COLO668 (cell line): ENCODE measurements around the gene KRT86.

Experiments used
- DNase-seq: peaks from one replicate; lab custom pipeline; 2025; ENCODE audit not compliant: unreplicated experiment; lab: John Stamatoyannopoulos, UW

The KRT86 gene

DNA sequence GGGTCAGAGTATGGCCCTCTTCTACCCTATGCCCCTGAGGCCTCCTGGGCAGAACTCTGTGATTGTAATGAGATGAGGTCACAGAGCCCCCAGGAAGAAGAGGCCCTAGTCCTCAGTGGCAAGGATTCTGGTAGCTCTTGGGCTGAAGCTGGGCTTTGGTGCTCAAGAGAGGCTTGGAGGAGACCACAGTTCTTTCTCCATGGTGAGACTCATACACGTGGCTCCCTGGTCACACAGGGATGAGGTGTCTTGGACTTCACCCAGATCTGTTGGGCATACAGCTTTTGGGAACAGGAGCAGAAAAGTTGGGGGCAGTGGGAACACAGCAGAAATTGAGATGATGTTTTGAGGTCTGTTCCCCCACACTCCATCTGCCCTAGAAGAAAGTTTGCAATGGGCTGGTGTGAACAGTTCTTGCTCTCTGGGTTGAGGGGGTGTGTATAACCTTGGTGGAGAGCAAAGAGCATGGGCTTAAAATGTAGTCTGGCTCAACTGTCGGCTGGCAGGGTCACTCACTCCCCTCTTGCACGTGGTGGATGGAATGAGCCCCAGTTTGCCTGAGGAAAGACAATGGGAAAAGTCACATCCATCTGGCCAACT lies at the start of gene KRT86:
Gene KRT86, plus strand, starts transcription at position 125 of the 600 bp plus-strand sequence. CDS start 27,272 bp downstream, outside the sequence.
- no peak for DNase-seq

DNA sequence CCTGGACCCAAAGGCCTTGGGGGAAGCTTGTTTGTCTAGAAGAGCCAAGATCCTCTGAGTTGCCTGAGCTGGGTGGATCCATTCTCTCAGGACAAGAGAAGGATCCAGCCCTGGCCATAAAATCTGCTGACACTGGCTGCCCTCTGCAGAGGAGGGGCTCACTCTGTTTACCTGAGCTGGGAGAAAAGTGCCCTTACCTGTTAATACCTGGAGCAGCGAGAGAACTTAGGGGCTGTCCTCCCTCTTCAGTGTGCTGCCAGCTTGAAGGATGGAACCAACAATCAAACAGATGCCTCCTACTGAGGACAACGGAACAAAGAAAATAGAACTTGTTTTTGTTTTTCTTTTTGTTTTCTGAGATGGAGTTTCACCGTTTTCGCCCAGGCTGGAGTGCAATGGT lies 48.7 kb upstream of the KRT86 start:
- DNase-seq: no peak

DNA sequence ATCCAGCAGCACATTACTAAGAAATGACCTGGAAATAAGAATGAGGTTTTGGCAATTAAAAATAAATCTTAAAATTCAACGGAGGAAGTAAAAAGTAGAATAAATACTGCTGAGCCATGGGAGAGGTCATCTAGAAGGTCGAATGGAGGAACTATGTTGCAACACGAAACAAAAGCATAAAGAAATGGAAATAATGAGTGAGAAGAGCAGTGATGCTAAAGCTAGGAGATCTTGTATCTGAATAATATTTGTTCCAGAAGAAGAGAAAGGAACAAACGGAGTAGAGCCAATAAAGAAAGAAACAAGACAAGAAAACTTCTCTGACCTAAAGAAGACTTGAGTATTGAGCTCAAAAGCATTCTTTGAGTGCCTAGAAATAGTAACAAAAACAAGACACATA lies 48.0 kb upstream of the KRT86 start:
- DNase-seq: no peak

DNA sequence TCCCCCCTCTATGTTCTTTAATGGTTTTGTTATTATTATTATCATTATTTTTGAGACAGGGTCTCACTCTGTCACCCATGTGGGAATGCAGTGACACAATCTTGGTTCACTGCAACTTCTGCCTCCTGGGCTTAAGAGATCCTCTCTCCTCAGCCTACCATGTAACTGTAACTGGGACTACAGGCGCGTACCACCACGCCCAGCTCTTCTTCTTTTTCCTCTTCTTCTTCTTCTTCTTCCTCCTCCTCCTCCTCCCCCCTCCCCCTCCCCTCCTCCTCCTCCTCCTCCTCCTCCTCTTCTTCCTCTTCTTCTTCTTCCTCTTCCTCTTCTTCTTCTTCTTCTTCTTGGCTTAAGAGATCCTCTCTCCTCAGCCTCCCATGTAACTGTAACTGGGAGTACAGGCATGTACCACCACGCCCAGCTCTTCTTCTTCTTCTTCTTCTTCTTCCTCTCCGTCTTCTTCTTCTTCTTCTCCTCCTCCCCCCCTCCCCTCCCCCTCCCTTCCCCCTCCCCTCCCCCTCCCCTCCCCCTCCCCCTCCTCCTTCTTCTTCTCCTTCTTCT lies 46.8 kb upstream of the KRT86 start:
- no peak for DNase-seq

DNA sequence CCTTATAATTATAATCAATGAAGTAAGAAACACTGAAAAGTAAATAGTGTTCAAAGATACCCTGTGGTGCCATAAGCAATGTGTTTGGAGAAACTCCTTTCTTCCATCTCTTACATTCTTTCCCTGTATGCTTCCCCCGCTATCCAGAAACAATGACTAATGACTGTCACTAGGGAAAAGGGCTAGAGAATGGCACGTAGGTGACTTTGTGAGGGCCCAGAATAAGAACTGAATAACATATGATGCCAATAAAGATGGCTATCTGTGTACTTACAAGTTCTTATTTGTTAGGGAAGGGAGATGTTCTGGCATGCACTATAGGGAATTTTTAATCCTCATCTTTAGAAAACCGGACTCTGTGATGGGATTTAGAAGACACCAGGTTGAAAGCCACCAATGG lies 46.1 kb upstream of the KRT86 start:
- DNase-seq: no peak

DNA sequence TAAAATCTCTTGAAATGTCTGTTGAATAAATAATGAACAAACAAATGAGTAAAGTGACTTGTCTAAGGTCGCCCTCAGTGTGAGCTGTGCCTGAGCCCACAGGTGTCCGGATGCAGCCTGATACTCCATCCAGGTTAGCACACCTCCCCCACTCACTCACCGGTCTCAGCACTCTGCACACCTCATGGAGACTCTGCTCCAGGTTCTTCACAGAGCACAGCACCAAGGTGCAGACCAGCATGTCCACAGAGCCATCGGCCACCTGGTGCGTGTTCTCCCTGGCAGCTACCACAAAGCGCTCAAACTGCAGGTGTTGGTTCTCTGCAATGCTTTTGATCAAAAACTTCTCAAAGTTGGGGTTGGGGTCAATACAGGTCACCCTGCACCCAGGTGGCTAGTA lies 45.5 kb upstream of the KRT86 start:
- peak; percentile 8 for DNase-seq

DNA sequence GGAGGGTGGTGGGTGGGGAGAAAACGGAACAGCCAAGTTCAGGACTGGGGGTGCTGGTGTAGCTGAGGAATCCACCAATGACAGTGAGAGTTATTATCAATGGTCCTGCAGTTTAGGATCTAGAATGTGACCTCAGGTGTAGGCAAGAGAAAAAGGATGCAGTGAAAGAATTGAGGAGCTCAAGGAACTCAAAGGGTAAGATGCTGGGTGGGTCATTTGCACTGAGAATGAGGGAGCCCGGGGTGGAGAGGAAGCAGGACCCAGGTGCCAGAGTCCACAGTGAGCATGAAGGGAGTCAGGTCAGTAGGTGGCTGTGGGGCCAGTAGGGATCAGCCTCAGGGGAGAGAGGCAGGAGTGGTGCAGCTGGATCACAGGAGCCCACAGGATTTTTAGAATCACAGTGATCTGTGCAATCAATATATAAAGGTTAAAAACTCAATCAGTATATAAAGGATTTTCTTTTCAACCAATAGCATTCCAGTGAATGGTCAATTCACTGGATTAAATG lies 44.6 kb upstream of the KRT86 start:
- no peak for DNase-seq

DNA sequence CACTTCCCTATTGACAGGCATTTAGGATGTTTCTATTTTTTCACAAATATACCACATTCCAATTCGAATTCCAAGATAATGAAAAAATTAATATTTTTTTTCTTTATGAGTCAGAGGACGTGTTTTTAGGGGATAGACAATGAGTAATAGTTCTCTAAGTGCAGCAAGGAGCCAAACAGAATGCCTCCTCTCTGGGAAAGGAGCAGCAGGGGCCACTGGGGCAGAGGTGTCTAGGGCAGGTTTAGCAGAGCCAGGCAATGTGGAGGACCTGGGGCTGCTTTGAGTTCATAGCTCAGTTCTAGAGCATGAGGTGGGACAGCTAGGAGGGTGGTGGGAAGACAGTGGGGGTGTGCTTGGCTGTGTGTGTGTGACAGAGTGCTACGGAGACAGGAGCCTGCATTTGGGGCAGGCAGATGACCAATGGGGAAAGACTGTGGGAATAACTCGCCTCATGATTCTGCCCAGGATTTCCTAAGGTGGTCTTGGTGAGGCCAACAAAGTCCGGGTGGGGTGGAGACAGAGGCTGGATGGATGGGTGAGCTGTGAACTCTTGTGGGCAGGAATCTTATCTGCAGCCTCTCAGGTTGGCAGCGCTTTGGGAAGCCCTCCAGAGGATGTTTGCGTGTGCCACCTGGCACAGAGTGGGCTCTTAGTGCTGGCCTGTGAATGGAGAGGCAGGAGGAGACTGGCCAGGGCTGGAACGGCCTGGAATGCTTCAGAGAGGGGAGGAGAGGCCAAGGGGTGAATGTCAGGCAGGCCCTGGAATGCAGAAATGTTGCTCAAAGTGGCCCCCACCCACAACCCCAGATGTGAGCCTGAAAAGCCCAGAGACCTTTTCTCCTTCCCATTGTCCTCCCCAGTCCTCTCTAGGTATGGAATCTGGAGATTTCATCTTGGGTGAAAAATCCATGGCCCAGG lies 43.8 kb upstream of the KRT86 start:
- no peak for DNase-seq

DNA sequence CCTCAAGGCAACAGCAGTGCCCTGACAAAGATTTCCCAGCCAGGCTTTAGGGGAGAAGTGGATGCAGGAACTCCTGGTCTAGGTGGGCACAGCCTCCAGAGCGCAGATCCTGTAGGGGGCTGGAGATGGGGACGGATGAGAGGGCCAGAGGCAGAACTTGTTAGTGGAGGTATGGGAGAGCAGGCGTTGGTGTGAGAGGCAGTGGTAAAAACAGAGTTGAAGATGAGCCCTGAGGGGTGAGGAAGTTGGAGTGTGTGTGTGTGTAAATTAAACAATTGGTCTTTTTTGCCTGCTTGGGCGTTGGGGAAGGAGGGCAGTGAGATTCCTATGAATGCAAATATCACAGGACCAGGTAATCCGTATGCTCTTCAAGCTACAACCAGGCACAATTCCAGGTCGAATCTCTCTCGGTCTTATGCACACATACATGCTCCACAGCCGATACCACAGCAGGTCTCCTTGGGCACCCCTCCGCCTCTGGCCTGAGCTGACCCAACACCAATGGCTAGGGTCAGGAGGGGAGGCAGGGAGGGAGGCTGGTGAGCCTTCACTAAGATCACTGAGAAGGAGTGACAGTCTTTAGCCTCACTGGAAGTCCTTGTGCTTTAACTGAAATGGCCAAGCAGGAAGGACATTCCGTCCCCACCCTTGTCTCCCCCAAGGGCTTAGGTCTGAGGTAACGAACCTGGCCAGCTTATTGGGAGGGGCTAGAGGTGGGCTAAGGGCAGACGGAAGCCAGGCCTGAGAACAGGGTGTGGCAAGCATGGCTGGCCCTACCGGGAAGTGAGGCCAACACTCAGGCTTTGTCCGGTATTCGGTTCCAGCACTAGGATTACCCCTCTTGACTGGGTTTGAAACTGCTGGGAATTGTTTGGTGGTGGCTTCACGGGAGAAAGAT lies 42.9 kb upstream of the KRT86 start:
- DNase-seq: no peak

DNA sequence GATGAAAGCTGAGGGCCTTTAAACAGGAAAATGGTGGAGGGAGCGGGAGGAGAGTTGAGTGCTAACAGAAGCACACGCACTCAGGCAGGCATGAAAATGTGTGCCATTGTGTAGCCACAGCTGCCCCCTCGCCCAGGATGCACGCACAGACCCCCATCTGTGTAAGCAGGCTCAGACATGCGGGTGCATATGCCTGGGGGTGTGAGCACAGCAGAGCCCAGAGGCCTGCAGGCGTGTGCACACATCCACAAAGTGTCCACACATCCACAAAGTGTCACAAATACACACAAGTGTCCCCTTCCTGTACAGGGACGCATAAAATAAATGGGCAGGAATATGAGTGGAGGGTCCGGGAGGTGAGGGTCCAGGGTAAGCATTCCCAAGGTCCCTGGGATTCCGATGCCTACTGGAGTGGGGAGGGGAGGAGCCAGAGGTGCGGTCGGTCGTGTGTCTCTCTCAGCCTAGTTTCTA lies 42.2 kb upstream of the KRT86 start:
- no peak for DNase-seq

DNA sequence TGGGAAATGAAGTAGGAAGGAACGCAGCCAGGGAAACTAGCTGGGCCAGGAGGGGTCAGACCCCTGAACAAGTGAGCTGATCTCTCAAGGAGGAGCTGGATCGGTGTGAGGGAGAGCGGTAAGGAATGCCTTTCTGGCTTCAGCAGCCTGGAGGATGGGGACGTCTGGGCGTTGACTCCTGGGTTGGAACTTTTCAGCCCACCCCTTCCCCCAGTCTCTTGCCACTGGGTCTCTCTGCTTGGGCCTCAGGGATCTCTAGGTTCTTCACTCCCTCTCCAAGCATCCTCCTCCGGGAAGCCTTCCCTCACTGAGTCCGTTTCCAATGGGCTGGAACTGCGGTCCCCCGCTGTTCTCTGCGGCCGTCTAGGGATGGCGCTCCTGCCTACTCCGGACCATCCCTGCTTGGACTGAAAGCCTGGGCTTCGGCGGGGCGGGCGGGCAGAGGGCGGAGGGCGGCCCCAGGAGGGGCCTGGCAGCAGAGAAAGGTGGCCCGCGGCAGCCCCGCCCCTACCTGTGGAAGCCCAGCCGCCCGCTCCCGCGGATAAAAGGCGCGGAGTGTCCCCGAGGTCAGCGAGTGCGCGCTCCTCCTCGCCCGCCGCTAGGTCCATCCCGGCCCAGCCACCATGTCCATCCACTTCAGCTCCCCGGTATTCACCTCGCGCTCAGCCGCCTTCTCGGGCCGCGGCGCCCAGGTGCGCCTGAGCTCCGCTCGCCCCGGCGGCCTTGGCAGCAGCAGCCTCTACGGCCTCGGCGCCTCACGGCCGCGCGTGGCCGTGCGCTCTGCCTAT lies 41.6 kb upstream of the KRT86 start, which contains the start of gene KRT7:
Gene KRT7, plus strand, starts transcription at position 570 of the 788 bp plus-strand sequence. Its CDS starts 54 bp downstream, at position 624.
- peak; percentile 81 for DNase-seq

DNA sequence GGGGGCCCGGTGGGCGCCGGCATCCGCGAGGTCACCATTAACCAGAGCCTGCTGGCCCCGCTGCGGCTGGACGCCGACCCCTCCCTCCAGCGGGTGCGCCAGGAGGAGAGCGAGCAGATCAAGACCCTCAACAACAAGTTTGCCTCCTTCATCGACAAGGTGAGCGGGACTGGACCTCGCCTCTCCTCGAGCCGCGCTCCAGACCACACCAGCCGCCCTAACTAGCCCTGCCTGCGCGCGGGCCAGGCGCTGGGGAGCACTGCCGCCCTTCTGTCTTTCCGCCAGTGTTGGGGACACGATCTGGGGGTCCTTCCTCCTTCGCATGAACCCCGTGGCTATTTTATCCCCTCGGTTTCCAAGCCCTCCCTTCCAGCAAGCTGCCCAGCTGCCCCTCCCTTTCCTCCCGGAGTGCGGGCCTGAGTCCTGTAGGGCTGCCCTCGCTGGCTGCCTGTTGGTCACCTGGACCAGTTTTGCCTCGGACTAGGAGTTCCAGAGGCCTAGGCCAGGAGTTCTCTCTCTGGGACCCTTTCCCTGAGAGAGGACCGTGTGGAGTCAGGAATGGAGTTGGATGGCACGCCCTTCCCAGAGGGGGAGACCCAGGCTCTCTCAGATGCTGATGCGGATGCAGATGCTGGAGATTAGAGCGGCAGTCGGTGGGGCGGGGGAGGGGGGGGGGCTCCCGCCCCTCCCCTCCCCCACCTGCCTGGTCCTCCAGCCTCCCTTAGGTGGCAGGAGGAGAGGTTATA lies 40.8 kb upstream of the KRT86 start:
- peak; percentile 65 for DNase-seq

DNA sequence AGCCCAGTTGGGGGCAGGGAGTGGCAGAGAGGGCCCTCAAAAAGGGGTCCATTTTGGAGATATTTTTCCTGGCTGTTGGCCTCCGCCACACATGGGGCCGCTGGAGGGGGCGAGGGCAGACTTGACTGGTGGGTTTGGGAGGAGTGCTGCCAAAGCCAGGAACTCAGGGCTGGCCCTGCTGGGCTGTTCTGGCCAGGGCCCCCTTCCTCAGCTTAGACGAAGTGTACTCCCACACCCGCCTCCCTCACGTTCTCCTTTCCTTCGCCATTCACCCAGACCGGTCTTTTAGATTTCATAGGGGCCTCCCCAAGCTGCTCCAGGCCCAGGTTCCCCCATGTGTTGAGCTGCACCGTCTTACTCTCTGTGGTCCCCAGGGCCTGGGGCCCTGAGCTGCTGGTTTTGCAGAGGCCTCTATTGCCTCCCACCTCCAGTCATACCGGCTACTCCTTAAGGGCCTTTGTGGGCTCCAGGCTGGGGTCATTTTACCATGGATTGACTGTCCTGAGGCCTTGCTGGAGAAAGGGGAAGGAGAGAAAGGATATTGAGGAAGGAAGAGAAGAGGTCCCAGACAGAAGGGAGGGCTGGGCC lies 40.1 kb upstream of the KRT86 start:
- peak; percentile 29 for DNase-seq

DNA sequence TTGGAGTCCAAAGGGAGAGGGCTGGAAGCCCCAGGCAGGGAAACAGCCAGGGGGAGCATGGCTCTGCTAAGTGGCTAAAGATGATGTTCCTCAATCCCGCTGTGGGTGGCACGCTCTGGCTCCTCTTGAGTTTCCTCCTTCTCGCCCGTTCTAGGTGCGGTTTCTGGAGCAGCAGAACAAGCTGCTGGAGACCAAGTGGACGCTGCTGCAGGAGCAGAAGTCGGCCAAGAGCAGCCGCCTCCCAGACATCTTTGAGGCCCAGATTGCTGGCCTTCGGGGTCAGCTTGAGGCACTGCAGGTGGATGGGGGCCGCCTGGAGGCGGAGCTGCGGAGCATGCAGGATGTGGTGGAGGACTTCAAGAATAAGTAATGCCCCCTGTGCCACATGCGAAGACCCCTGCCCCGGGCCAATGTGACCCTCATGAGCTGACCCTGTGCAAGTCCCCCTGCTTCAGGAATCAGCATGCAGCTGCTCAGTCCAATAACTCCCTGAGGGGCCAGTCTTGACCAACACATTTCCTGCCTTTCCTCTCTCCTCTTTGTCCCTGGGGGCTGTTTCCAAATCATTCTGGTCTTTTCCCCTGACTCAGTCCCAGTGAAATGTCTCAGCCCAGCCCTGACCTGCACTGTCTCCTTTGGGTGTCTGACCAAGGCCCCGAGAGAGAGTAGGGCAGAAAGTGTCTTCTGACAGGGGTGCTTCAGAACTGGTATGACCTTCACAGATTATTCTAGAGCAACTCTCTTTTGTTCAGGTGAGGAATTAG lies 39.3 kb upstream of the KRT86 start:
- peak; percentile 39 for DNase-seq

DNA sequence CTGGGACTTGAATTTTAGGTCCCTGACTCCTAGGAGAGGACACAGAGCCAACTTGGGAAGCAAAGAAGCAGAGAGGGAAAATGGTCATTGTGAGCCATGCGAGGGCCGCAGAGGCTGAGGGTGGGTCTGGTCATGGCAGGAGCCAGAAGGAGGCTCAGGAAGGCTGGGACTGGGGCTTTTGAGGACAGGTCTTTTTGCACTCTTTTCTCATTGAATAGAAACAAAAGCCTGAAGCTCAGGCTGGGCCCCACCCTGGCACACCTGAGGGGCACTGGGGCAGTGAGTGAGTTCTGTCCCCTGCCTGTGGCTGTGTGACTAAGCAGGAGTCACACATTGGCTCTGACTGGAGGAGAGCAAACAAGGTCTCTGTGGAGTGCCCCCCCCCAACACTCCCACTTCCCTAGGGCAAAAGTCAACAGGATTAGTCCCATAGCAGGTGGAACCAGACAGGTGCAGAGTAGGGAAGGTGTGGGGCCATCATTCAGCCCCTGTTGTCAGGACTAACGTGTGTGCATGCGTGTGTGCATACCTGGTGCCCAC lies 38.6 kb upstream of the KRT86 start:
- peak; percentile 86 for DNase-seq

DNA sequence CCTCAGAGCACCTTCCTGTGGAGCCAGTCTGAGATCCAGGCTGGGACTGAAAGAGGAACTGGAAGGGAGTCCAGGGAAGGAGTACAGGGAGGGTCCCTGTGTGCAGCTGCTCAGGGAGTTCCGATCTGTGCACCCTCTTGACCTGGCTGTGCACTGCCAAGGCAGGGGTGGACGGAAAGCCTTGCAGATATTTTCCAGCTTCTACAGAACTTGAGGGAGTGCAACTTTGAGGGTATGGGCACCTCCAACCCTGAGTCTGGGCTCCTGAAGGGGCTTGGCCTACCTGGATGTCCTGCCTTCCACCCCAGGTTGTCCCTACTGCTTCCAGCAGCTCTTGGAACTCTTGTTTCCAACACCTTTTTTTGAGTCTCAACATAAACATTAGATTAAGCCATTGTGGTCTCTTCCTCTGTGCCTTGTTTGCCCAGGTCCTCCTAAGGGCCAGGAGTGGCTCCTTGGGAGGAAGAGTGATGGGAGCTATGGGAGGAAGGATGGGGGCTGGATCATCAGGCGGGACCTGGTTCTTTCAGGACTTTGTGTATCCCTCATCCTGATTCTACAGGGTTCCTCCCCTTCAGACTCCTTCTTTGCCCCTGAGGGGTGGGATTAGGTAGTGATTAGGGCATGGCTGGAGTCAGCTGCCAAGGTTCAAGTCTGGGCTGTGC lies 37.9 kb upstream of the KRT86 start:
- no peak for DNase-seq

DNA sequence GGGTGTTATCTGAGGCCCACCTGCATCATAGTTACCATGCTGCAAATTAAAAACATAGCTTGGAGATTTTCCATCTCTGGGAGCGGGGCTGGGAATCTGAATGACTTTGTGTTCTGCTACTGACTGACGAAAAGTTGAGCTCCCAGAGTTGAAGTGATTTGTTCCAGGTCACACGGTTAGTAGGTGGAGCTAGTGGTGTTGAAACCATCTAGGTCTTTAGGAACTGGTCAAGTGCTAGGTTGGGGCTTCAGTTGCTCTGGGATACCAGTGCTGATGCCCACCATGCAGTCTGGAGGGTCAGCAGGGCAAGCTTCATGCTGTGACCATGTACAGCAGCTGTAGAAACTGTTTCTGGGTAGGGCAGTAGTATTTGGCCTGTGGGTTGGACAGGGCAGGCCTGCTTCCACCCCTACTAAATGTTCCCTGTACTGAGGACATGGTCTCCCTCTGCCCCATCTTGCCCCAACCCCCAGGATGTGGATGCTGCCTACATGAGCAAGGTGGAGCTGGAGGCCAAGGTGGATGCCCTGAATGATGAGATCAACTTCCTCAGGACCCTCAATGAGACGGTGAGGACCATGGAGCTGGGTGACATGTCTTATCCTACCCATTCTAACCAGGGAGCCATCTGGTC lies 36.1 kb upstream of the KRT86 start:
- DNase-seq: no peak
